HepG2 (cell line): Measurements from ENCODE around the gene OBSL1. TPM values are rescaled to one million over a fixed set of nuclear protein-coding genes. Genes with fewer than 3 reads are reported as not detected.

ENCODE experiments used
- ADNP ChIP-seq: sonication (generic); formaldehyde crosslinking; IDR thresholded peaks from 2 replicates; pipeline ENCODE4 v1.4.0; 2020; ENCODE audit warnings: missing genetic modification reagents
- CREBL2 ChIP-seq: sonication (generic); formaldehyde crosslinking; IDR thresholded peaks from 2 replicates; pipeline ENCODE4 v1.8.1; 2023; ENCODE audit warnings: missing genetic modification reagents, mild to moderate bottlenecking, borderline replicate concordance
- FOXA1 ChIP-seq, 2 experiments: fragments of 450-650 bp in 1 of 2; sonication (generic) in 1 of 2; formaldehyde crosslinking in 1 of 2; IDR thresholded peaks; 2 replicates each; pipeline versions ENCODE4 v1.4.0 to v1.6.1; 2016 to 2020; ENCODE audit warnings: missing genetic modification reagents in 1 of 2
- FOXK2 ChIP-seq: fragments of 450-650 bp; IDR thresholded peaks from 2 replicates; pipeline ENCODE4 v1.6.1; 2016
- GPN1 ChIP-seq: sonication (generic); formaldehyde crosslinking; IDR thresholded peaks from 2 replicates; pipeline ENCODE4 v1.5.1; 2020; ENCODE audit warnings: missing genetic modification reagents, borderline replicate concordance
- HOXA7 ChIP-seq: sonication (generic); formaldehyde crosslinking; IDR thresholded peaks from 2 replicates; pipeline ENCODE4 v1.8.1; 2022; ENCODE audit warnings: mild to moderate bottlenecking, missing genetic modification reagents, moderate library complexity
- MAFK ChIP-seq, 2 experiments: IDR thresholded peaks in 1 of 2; conservative IDR thresholded peaks in 1 of 2; 2 replicates each; pipeline ENCODE4 v1.6.1; 2011; ENCODE audit warnings: improper control_type of control experiment in 2 of 2, low read length in 2 of 2
- MAX ChIP-seq: IDR thresholded peaks from 2 replicates; pipeline ENCODE4 v1.6.1; 2012; ENCODE audit warnings: inconsistent platforms
- MAZ ChIP-seq, 2 experiments: sonication (generic) in 1 of 2; formaldehyde crosslinking in 1 of 2; IDR thresholded peaks; 2 replicates each; pipeline versions ENCODE4 v1.5.0 to v1.6.1; 2012 to 2020; ENCODE audit warnings: low read depth in 2 of 2, mild to moderate bottlenecking in 2 of 2, borderline replicate concordance in 1 of 2, improper control_type of control experiment in 1 of 2, low read length in 1 of 2, missing genetic modification reagents in 1 of 2, moderate library complexity in 1 of 2
- NCOA1 ChIP-seq: sonication (generic); formaldehyde crosslinking; IDR thresholded peaks from 2 replicates; pipeline ENCODE4 v1.9.0; 2021; ENCODE audit warnings: missing genetic modification reagents
- NCOA5 ChIP-seq: sonication (generic); formaldehyde crosslinking; IDR thresholded peaks from 2 replicates; pipeline ENCODE4 v1.4.0; 2020; ENCODE audit warnings: missing genetic modification reagents
- RNF2 ChIP-seq: fragments of 450-650 bp; conservative IDR thresholded peaks from 2 replicates; pipeline ENCODE4 v1.6.1; 2016; ENCODE audit warnings: low read depth
- SCMH1 ChIP-seq: sonication (generic); formaldehyde crosslinking; IDR thresholded peaks from 2 replicates; pipeline ENCODE4 v1.9.0; 2021; ENCODE audit warnings: missing genetic modification reagents, mild to moderate bottlenecking, borderline replicate concordance
- SPEN ChIP-seq: sonication (generic); formaldehyde crosslinking; IDR thresholded peaks from 2 replicates; pipeline ENCODE4 v1.5.1; 2020; ENCODE audit warnings: low read depth, mild to moderate bottlenecking, missing genetic modification reagents
- SRSF1 ChIP-seq: fragments of 200-400 bp; formaldehyde crosslinking; optimal IDR thresholded peaks from 2 replicates; pipeline ENCODE3; 2017; ENCODE audit warnings: mild to moderate bottlenecking, low read depth, low read length, moderate library complexity
- TBL1XR1 ChIP-seq: fragments of 150-350 bp; IDR thresholded peaks from 2 replicates; pipeline ENCODE4 v1.6.1; 2014; ENCODE audit warnings: borderline replicate concordance, low read length; ENCODE audit not compliant: partially characterized antibody
- TCF7 ChIP-seq: sonication (generic); IDR thresholded peaks from 2 replicates; pipeline ENCODE4 v1.6.1; 2016; ENCODE audit warnings: antibody characterized with exemption, low read depth
- TEF ChIP-seq: sonication (generic); formaldehyde crosslinking; IDR thresholded peaks from 2 replicates; pipeline ENCODE4 v1.5.0; 2020; ENCODE audit warnings: missing genetic modification reagents
- USF2 ChIP-seq, 2 experiments: sonication (generic) in 1 of 2; formaldehyde crosslinking in 1 of 2; IDR thresholded peaks; 2 replicates each; pipeline versions ENCODE4 v1.5.1 to v1.6.1; 2011 to 2020; ENCODE audit warnings: borderline replicate concordance in 1 of 2, low read depth in 1 of 2, low read length in 1 of 2, mild to moderate bottlenecking in 1 of 2, missing genetic modification reagents in 1 of 2, moderate library complexity in 1 of 2
- ZNF17 ChIP-seq: sonication (generic); formaldehyde crosslinking; IDR thresholded peaks from 2 replicates; pipeline ENCODE4 v1.5.0; 2020; ENCODE audit warnings: mild to moderate bottlenecking, missing genetic modification reagents
- ZNF296 ChIP-seq: sonication (generic); formaldehyde crosslinking; conservative IDR thresholded peaks from 2 replicates; pipeline ENCODE4 v1.5.0; 2020; ENCODE audit warnings: mild to moderate bottlenecking, missing genetic modification reagents
- ZNF44 ChIP-seq: sonication (generic); formaldehyde crosslinking; IDR thresholded peaks from 2 replicates; pipeline ENCODE4 v1.5.1; 2020; ENCODE audit warnings: mild to moderate bottlenecking, missing genetic modification reagents
- ZNF543 ChIP-seq: sonication (generic); formaldehyde crosslinking; IDR thresholded peaks from 2 replicates; pipeline ENCODE4 v1.4.0; 2020; ENCODE audit warnings: mild to moderate bottlenecking, missing genetic modification reagents
- ZNF761 ChIP-seq: sonication (generic); formaldehyde crosslinking; conservative IDR thresholded peaks from 2 replicates; pipeline ENCODE4 v1.4.0; 2020; ENCODE audit warnings: mild to moderate bottlenecking, missing genetic modification reagents
- ZNF780A ChIP-seq: sonication (generic); formaldehyde crosslinking; IDR thresholded peaks from 2 replicates; pipeline ENCODE4 v1.8.0; 2022; ENCODE audit warnings: mild to moderate bottlenecking, missing genetic modification reagents, moderate library complexity
- ZSCAN21 ChIP-seq: sonication (generic); formaldehyde crosslinking; IDR thresholded peaks from 2 replicates; pipeline ENCODE4 v1.8.0; 2022; ENCODE audit warnings: mild to moderate bottlenecking, missing genetic modification reagents, moderate library complexity, borderline replicate concordance
- polyA plus RNA-seq, 8 experiments: library from polyadenylated mRNA; depleted of rRNA in 3 of 8; stranded (reverse) in 7 of 8; unstranded in 1 of 8; fragments of >200 nt; fragmentation: Illumina TruSeq in 4 of 8; extraction: Trizol in 4 of 8; gene quantifications; 2 replicates each; pipeline versions ENCODE4 v1.2.1 to v1.2.3, GENCODE V29; 2011 to 2016; ENCODE audit warnings: low read depth in 4 of 8, missing spikeins in 1 of 8, mixed read lengths in 1 of 8; ENCODE audit not compliant: insufficient read depth in 1 of 8
- total RNA-seq, 5 experiments: library from RNA; depleted of rRNA; stranded (reverse); fragments of >200 nt; fragmentation: Illumina TruSeq; extraction: Trizol; gene quantifications; 2 replicates each; pipeline ENCODE4 v1.2.3, GENCODE V29; 2016; ENCODE audit warnings: low read depth in 1 of 5

The OBSL1 gene
- total and polyA plus RNA-seq, 2 of the 13 experiments (the other 11 are each of a cell fraction or from before 2014, with no cell fraction given) = 86.7 to 218 TPM

GRCh38 chr2:219576505-219577388 is 5.4 kb upstream of the OBSL1 start (continued):
- no peak for TF ChIP-seq USF2 (IDR thresholded peaks at IDR 0.05; ENCODE audit: low read depth, low read length)
- no peak; the same call in 1 of the 2 replicates for TF ChIP-seq USF2 (CRISPR knock-in tag; IDR thresholded peaks at IDR 0.05; ENCODE audit: borderline replicate concordance)
- no peak; the same call in 1 of the 2 replicates for TF ChIP-seq NCOA1
- TF ChIP-seq ZNF761 = peak; percentile 98
- TF ChIP-seq NCOA5 = no peak
- TF ChIP-seq CREBL2 (CRISPR knock-in tag) = no peak
- TF ChIP-seq ZNF780A (CRISPR knock-in tag) = no peak
- TF ChIP-seq HOXA7 (CRISPR knock-in tag) = no peak
- peak; percentile 93 to 98 for TF ChIP-seq MAFK (conservative IDR thresholded peaks at IDR 0.05 in 1 of 2, IDR thresholded peaks at IDR 0.05 in 1 of 2; ENCODE audit: low read length in 2 of 2)
- TF ChIP-seq TEF (CRISPR knock-in tag) = no peak
- TF ChIP-seq ZNF44 = 0 out of 2 replicates have a peak, but pooled peaks have one; percentile 46
- peak; percentile 91 for TF ChIP-seq ZSCAN21 (CRISPR knock-in tag)
- no peak for TF ChIP-seq TBL1XR1
- peak; percentile 51 for TF ChIP-seq SRSF1
- TF ChIP-seq MAZ (IDR thresholded peaks at IDR 0.05; ENCODE audit: borderline replicate concordance, low read depth, low read length) = peak; percentile 57; the same call in 1 of the 2 replicates
- TF ChIP-seq MAZ (CRISPR knock-in tag; IDR thresholded peaks at IDR 0.05; ENCODE audit: low read depth) = peak; percentile 87
- 0 out of 2 replicates have a peak, but pooled peaks have one; percentile 37 for TF ChIP-seq RNF2
- TF ChIP-seq ZNF17 (CRISPR knock-in tag) = no peak
- TF ChIP-seq MAX = peak; percentile 95
- TF ChIP-seq ADNP = no peak
- TF ChIP-seq ZNF543 (CRISPR knock-in tag) = peak; percentile 98
- no peak; the same call in 1 of the 2 replicates for TF ChIP-seq TCF7
- TF ChIP-seq ZNF296 = no peak
- TF ChIP-seq SPEN (CRISPR knock-in tag) = peak; percentile 85; the same call in 1 of the 2 replicates
- no peak for TF ChIP-seq SCMH1 (CRISPR knock-in tag)
- TF ChIP-seq GPN1 (CRISPR knock-in tag) = no peak
- TF ChIP-seq FOXK2 = peak; percentile 96
- peak; percentile 89 for TF ChIP-seq FOXA1 (IDR thresholded peaks at IDR 0.05)
- peak; percentile 99 for TF ChIP-seq FOXA1 (CRISPR knock-in tag; IDR thresholded peaks at IDR 0.05)
